Stimulated activated CD8-positive, alpha-beta memory T cell treated with anti-CD3 and anti-CD28 coated beads, Interleukin-7, amount 100 ng/mL, for 48 hours (primary cell): ENCODE measurements around the gene PPP2R3C.
"Not testable (repeated sequence)": the region's sequence is repeated elsewhere in the genome, so short reads cannot be mapped to it uniquely, and the experiment has no call there.

ENCODE experiments used
- DNase-seq, 2 donors: peaks; one replicate each; pipeline ENCODE4 v3.0.0-alpha.2; 2020; ENCODE audit warnings: low read depth in 1 of 2; ENCODE audit errors: extremely low read depth in 1 of 2

PPP2R3C gene

GRCh38 chr14:35121887-35122695 lies at the start of gene PPP2R3C, which contains the start of gene PRORP:
PPP2R3C (minus strand) TSS chr14:35121990; CDS start chr14:35121959, 31 bp downstream.
PRORP (plus strand) TSS chr14:35122552; CDS start chr14:35123246, 694 bp downstream.
- DNase-seq = peak; percentile 69 to 84

GRCh38 chr14:35167496-35167895 lies 45.7 kb upstream of the PPP2R3C start:
- no peak for DNase-seq

DNA sequence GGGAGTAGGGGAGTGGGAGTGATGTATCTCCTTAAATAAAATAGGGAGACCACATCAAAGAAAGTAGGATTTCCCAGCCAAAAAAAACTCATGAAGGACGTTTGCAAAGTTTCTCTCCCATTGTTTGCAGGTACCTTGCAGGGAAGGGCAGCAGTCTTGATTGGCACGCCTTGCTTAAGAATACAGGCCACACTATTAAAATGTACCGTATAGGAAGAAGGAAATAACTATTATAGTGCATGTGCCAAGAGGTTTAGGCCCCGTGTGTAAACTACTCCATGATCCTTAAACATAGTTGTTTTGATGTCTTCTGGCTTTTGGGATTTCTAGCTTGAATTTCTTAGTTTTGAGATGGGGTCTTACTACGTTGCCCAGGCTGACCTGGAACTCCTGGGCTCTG lies 43.1 kb upstream of the PPP2R3C start:
- DNase-seq = no peak

- no peak for DNase-seq
Observed at GRCh38 chr14:35163384-35163783, 41.6 kb upstream of the PPP2R3C start.

DNA sequence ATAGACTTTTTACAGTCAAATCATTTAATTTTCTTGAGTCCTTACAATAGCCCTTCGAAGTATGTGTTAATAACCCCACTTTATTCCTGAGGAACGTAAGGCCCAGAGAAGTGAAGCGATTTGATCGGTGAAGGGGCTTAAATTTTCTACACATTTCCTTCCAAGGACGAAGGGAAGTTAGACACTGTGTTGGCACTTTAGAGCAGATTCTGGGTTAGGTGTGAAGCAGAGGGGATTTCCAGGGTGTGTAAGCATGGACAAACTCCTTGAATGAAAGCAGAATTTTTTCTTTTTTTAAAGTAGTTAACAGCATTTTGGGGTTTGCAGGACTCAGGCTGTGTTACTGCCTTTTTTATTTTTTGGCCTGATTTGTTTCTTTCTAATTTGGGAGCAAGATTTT lies 39.4 kb upstream of the PPP2R3C start:
- peak in 1 of 2 donors; percentile 7 for DNase-seq

DNA sequence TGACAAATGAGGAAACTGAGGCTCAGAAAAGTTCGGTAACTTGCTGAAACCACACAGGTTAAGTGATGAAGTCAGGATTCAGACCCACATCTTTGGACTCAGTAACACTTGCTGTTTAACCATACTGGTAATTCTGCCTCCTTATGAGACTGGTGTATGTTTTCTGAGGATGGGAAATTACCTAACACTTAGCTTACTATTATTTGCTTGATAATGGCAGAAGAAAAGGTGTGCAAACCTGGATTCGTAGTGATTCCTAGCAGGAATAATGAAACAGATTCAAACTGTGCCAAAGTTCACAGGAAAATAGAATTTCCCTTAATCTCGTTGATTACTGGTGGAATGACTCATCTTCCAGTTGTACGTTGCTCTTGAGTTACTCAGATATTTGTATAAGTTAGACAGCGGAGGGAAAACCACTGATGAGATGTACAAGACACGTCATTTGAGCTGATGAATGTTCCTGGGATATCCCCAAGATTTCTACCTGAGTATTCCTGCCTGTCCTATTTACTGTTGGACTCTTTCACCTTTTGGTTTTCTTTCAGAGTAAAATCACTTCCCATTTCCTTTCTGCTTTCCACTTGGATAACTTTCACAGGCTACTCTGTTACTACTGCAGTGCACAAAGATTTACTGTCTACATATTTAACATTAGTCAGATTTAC lies 38.1 kb upstream of the PPP2R3C start:
- DNase-seq = no peak

- no peak for DNase-seq
Observed at GRCh38 chr14:35158951-35159653, 37.3 kb upstream of the PPP2R3C start.

- DNase-seq = no peak
Observed at GRCh38 chr14:35158491-35158890, 36.7 kb upstream of the PPP2R3C start.

GRCh38 chr14:35155962-35156361 lies 34.2 kb upstream of the PPP2R3C start:
- no peak for DNase-seq

DNA sequence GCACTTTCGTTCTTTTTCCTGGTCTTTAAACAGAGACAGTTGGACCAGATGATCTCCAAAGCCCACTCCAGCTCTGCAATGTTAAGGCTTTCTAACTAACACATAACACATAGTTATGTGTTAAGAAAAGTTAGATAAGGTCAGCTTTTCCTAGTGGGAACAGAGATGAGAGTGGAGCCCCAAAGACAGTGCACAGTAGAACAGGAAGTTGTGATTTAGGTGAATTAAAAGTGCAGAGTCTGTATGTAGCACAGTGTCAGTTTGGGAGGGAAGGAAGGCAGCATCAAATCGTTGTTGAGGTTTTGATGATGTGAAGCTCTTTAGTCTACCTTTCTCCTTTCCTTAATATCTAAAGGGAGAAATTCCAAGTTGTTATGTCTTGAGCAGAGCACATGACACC lies 32.2 kb upstream of the PPP2R3C start:
- no peak for DNase-seq

- not testable (repeated sequence) for DNase-seq
Observed at GRCh38 chr14:35152531-35152930, 30.7 kb upstream of the PPP2R3C start.

- no peak for DNase-seq
Observed at GRCh38 chr14:35149239-35149638, 27.4 kb upstream of the PPP2R3C start.

DNA sequence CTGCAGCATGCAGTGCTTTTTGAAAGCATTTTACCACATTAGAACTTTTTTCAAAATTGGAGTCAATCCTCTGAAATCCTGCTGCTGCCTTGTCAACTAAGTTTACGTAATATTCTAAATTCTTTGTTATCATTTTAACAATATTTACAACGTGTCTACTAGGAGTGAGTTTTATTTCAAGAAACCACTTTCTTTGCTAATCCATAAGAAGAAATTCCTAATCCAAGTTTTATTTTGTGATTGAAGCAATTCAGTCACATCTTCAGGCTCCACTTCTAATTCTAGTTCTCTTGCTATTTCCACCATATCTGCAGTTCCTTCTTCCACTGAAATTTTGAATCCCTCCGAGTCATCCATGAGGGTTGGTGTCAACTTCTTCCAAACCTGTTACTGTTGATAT lies 25.9 kb upstream of the PPP2R3C start:
- no peak for DNase-seq

- DNase-seq = no peak
Observed at GRCh38 chr14:35147186-35147585, 25.4 kb upstream of the PPP2R3C start.

DNA sequence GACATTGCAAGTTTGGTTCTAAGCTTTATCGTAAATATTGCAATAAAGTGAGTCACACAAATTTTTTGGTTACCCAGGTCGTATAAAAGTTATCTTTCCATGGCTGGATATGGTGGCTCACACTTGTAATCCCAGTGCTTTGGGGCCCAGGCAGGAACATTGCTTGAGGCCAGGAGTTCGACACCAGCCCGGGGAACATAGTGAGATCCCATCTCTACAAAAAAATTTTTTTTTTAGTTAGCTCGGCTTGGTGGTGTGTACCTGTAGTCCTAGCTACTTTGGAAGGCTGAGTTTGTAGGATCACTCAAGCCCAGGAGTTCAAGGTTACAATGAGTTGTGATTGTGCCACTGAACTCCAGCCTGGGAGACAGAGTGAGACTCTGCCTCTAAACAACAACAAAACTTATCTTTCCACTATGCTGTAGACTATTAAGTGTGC lies 24.9 kb upstream of the PPP2R3C start:
- DNase-seq = no peak

GRCh38 chr14:35144029-35144428 lies 22.2 kb upstream of the PPP2R3C start:
- DNase-seq = no peak

DNA sequence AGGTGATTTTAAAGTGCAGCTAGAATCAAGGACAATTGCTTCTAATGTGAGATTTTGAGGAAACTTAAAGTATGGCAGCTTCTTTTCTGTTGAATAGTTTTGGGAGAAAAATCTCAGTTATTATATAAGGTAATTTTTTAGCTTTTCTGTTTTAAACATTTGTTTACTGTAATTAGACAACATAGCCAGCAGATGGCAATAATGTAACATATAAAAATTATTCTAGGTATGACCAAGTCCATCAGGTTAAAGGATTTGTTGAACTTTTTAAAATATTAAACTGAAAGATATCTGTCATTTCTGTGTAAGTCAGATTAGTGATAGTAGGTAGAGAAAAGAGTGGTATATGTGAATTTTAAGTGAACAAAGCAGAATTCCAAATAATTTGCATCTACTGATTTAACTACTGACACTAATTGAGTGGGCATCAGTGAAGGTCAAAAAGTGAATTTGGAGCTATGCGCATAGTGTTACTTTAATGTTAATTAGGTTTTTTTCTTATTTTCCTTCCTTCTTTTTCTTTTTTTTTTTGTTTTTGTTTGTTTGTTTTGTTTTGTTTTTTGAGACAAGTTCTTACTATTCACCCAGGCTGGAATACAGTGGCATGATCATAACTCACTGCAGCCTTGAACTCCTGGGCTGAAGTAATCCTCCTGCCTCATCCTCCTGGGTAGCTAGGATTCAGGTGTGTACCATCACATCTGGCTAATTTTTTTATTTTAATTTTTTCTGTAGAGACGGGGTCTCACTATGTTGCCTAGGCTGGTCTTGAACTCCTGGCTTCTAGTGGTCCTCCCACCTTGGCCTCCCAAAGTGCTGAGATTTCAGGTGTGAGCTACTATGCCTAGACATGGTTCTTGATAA lies 19.2 kb upstream of the PPP2R3C start:
- no peak for DNase-seq

DNA sequence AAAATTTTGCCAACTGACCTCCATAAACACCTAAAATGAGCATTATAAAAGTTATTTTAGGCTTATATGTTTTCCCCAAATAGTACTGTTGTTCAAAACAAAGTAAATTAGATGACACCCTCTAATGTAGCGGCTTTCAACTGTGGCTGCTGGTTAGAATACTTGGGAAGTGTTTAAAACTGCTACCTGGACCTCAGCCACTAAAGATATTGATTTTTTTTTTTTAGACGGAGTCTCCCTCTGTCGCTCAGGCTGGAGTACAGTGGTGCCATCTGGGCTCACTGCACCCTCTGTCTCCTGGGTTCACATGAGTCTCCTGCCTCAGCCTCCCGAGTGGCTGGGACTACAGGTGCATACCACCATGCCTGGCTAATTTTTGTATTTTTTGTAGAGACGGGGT lies 16.8 kb upstream of the PPP2R3C start:
- DNase-seq = no peak

DNA sequence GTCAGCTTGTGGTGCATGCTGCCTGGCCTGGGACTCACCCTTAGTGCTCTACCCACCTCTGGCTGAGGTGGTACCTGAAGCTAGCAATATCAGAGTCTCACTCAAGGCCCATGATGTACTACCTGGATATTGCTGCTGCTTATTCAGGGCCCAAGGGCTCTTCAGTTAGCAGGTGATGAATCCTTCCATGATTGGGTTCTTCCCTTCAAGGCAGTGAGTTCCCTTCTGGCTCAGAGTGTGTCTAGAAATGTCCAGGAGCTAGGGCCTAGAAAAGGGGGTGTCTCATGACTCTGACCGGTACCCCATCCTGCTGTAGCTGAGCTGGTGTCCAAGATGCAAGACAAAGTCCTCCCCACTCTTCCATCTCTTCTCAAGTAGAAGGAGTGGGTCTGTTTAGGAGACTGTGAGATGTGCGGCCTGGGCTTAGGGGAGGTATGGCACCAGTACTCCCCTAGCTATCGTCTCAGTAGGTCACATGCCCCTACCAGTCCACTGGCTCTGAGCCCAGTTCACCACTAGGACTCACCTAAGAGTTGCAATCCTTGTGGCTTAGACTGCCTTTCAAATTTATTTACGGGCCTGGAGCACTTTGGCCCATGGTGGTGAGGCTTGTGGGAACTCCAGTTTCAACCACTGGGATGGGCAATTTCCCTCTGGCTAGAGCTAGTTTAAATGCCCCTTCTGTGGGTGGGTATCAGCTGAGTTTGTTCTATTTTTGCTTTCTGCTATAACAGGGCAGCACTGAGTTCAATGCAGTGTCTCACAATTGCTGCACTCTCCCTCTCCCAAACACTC lies 12.7 kb upstream of the PPP2R3C start:
- DNase-seq = no peak
